Progenitor cell of endocrine pancreas (in vitro differentiated cells): ENCODE measurements around the gene TMEM181. TPM values are rescaled to one million over a fixed set of nuclear protein-coding genes. Genes with fewer than 3 reads are reported as not detected.
A peak's percentile ranks its signal among the peaks of the same experiment; 100 is the strongest.
"Not testable (repeated sequence)": the region's sequence is repeated elsewhere in the genome, so short reads cannot be mapped to it uniquely, and the experiment has no call there.

Source experiments
- DNase-seq: peaks from one replicate; pipeline ENCODE4 v3.0.0; 2021; ENCODE audit warnings: low spot score; ENCODE audit not compliant: unreplicated experiment
- H3K27ac Mint-ChIP-seq: 2 replicates; pipeline ENCODE4 v1.8.0; 2021; ENCODE audit warnings: mild to moderate bottlenecking, moderate library complexity, mixed read lengths
- H3K27me3 Mint-ChIP-seq: 2 replicates; pipeline ENCODE4 v1.8.0; 2021; ENCODE audit warnings: mixed read lengths
- H3K36me3 Mint-ChIP-seq: 2 replicates; pipeline ENCODE4 v1.8.0; 2022; ENCODE audit warnings: mixed read lengths; ENCODE audit not compliant: insufficient read depth
- H3K4me1 Mint-ChIP-seq: 2 replicates; pipeline ENCODE4 v1.8.0; 2021; ENCODE audit warnings: low read depth, mixed read lengths
- H3K4me3 Mint-ChIP-seq: 2 replicates; pipeline ENCODE4 v1.8.0; 2021; ENCODE audit warnings: low read depth, mild to moderate bottlenecking, moderate library complexity, mixed read lengths
- H3K9me3 Mint-ChIP-seq: 2 replicates; pipeline ENCODE4 v1.8.0; 2021; ENCODE audit warnings: low read depth, mixed read lengths
- CTCF ChIP-seq: fragments of 200-600 bp; sonication (generic); IDR thresholded peaks from one replicate; pipeline ENCODE4 v1.5.0; 2021; ENCODE audit warnings: antibody characterized with exemption, mild to moderate bottlenecking; ENCODE audit not compliant: unreplicated experiment
- total RNA-seq: library from RNA; stranded (reverse); gene quantifications from 2 replicates; pipeline ENCODE4 v1.2.1, GENCODE V29; 2021

The TMEM181 gene
- total RNA-seq, 1 donor from 2014 or later = 33.9 TPM

- H3K27ac Mint-ChIP-seq = peak overlapping the region; percentile 91
- H3K27me3 Mint-ChIP-seq = no peaks in the 10 kb centered on the region
- H3K4me3 Mint-ChIP-seq = peak overlapping the region; percentile 35
- peaks cover 31% of the 10 kb centered on the region for H3K4me1 Mint-ChIP-seq
- H3K9me3 Mint-ChIP-seq = no peaks in the 10 kb centered on the region
- peaks cover 36% of the 10 kb centered on the region for H3K36me3 Mint-ChIP-seq
- DNase-seq = peak; percentile 25
- TF ChIP-seq CTCF = no peak
Observed at GRCh38 chr6:158611541-158612370, 51.9 kb downstream of the TMEM181 start.

GRCh38 chr6:158614606-158615005 lies 54.7 kb downstream of the TMEM181 start:
- peaks cover 44% of the 10 kb centered on the region for H3K36me3 Mint-ChIP-seq
- not testable (repeated sequence) for H3K9me3 Mint-ChIP-seq

GRCh38 chr6:158618289-158618688 lies 58.4 kb downstream of the TMEM181 start:
- H3K9me3 Mint-ChIP-seq, DNase-seq, H3K4me3 Mint-ChIP-seq, H3K27me3 Mint-ChIP-seq, H3K27ac Mint-ChIP-seq: not testable (repeated sequence)
- peaks cover 10% of the 10 kb centered on the region for H3K4me1 Mint-ChIP-seq
- H3K36me3 Mint-ChIP-seq = peaks cover 57% of the 10 kb centered on the region

More at GRCh38 chr6:158614606-158615005, 54.7 kb downstream of the TMEM181 start:
- H3K27ac Mint-ChIP-seq, DNase-seq, H3K27me3 Mint-ChIP-seq, H3K4me3 Mint-ChIP-seq: not testable (repeated sequence)
- peaks cover 39% of the 10 kb centered on the region for H3K4me1 Mint-ChIP-seq

GRCh38 chr6:158619922-158620801 lies 60.3 kb downstream of the TMEM181 start:
- Mint-ChIP-seq H3K9me3 (no peaks in the 10 kb centered on the region), H3K27ac (no peak overlapping the region), H3K4me3 (no peak overlapping the region)

GRCh38 chr6:158620963-158621693 lies 61.2 kb downstream of the TMEM181 start:
- Mint-ChIP-seq H3K4me1 (peaks cover 8% of the 10 kb centered on the region), H3K27me3 (no peaks in the 10 kb centered on the region), H3K4me3 (no peak overlapping the region), H3K9me3 (no peaks in the 10 kb centered on the region), H3K27ac (no peak overlapping the region), H3K36me3 (peaks cover 46% of the 10 kb centered on the region)
- DNase-seq = no peak
- TF ChIP-seq CTCF = no peak

More at GRCh38 chr6:158619922-158620801, 60.3 kb downstream of the TMEM181 start:
- H3K36me3 Mint-ChIP-seq = peaks cover 50% of the 10 kb centered on the region
- no peaks in the 10 kb centered on the region for H3K27me3 Mint-ChIP-seq
- no peak for DNase-seq
- TF ChIP-seq CTCF = no peak
- peaks cover 8% of the 10 kb centered on the region for H3K4me1 Mint-ChIP-seq
